HG03521 (cell line): ENCODE measurements around the gene GAS6.

Source experiments
- ATAC-seq: cut with Tn5 transposase; IDR thresholded peaks from one replicate; pipeline ENCODE4 v1.9.1; 2021; ENCODE audit warnings: mild to moderate bottlenecking, moderate library complexity; ENCODE audit not compliant: unreplicated experiment

Gene GAS6

DNA sequence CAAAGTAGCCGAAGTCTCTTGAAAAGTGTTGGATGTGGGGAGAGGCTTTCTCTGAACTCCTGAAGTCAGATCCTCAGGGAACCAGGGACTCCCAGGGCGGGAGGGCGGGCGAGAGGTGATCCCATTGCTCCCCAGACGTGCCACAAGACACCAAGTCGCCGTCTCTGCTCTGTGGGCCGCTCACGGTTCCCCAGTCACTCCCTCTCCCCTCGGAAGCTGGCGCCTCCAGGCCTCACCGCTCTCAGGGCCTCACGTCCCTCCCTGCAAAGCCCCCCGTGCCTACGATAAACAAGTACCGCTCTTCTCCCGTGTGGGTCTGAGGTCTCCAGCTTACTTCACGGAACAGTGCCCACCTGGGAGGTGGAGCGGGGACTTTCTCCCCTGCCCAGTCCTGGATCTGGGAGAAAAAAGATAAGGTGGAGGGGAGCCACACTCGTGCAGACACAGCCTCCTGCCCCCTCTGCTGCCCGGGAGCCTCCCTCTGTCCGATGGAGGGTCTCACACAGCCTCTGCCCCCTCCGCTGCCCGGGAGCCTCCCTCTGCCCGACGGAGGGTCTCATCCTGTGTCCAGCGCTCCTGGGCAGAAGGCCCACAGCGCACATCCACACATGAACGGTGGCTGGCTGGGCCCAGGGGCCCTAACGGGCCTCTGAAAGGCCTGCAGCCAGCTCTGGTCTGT lies 50.7 kb downstream of the GAS6 start:
- ATAC-seq = no peak

GRCh38 chr13:113812178-113813040 lies 51.5 kb downstream of the GAS6 start:
- no peak for ATAC-seq

GRCh38 chr13:113811081-113811928 lies 52.6 kb downstream of the GAS6 start:
- no peak for ATAC-seq

DNA sequence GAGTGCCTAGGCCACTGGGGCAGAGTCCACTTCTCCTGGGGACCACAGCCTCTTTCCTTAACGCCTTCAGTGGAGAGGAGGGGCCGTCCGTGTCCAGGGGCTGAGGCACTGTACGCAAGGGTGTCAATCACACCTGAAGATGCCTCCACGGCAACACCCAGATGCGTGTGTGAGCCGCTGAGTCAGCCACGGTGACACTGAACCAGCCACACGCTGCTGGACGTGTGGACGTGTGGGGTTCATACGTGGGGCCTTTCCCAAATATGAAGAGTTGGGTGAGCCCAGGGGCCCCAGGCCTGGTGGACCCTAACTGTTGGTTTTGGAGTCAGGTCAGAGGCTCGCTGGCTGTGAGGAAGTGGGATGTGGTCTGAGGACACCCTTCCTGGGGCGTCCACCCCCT lies 53.2 kb downstream of the GAS6 start:
- ATAC-seq = no peak

- ATAC-seq = no peak
Measured at GRCh38 chr13:113809934-113810333, 53.9 kb downstream of the GAS6 start.

DNA sequence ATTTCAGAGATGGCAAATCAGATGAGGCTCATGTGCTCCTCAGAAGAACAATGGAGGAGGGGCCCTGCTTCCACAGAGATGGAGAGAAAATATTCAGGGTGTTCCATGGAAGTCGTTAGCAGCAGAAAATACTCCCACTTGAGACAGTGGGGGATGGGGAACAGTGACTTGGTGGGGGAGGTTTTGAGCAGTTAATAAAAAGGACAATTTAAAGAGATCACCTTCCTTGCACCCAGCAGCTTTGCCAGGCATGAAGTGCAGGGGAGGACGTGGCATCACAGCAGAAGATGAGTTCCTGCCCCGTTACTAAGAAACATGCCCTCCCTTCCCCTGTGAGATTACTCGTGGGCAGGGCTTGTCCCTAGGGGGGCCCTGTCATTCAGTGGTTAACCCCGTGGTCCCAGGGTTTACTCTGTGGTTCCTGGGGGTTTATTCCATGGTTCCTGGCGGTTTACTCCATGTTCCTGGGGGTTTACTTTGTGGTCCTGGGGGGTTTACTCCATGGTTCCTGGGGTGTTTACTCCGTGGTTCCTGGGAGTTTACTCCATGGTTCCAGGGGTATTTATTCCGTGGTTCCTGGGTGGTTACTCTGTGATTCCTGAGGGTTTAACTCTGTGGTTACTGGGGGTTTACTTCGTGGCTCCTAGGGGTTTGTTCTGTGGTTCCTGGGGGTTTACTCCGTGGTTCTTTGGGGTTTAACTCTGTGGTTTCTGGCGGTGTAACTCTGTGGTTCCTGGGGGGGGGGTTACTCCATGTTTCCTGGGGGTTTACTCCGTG lies 55.6 kb downstream of the GAS6 start:
- no peak for ATAC-seq

GRCh38 chr13:113806526-113806925 lies 57.4 kb downstream of the GAS6 start:
- ATAC-seq = no peak

DNA sequence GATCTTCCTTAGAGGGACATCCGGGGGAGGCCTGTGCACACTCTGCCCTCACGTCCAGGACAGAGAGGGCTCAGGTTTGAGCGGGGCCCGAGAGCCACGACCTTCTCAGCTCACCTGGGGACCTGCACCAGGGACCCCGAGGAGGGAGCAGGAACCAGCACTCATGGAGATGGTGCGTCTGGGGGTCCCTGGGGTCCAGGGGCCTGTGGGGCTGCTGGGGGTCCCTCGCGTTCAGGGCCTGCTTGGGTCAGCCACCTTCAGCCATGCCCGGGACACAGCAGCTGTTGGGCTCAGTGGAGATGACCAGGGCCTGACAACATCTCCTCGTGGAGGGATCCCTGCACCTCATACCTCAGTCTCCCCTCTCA lies 57.8 kb downstream of the GAS6 start:
- ATAC-seq = no peak

DNA sequence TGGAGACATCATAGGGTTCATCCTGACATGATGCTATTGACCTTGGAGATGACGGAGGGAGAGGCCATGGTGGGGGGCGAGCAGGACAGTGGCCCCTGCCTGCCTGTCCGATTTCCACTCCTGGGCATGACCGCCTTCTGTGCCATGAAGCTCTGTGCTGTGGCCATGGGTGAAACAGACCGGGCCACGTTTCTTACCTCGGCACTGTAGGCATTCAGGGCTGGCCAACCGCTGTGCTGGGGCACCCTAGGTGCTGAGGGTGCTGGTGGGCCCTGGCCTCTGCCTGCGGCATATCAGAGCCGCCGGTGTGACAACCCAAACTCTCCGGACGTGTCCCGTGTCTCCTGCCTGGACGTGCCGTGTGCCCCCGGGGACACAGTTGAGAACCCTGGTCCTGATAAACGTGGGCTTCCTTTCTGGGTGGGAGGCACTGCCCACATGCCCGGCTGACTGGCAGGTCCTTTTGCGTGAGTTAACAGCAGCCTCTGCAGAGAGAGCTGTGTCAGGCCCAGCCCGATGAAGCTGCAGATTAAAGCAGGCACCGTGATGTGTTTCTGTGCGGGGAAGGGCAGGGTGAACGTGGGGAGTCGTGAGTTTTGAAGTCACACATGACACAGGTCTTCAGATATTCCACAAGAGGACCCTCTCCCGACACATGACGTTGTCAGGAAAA lies 58.3 kb downstream of the GAS6 start:
- no peak for ATAC-seq

- ATAC-seq = no peak
Measured at GRCh38 chr13:113804703-113805430, 59.0 kb downstream of the GAS6 start.

- no peak for ATAC-seq
Measured at GRCh38 chr13:113804017-113804702, 59.7 kb downstream of the GAS6 start.

- ATAC-seq = no peak
Measured at GRCh38 chr13:113803409-113804016, 60.4 kb downstream of the GAS6 start.

DNA sequence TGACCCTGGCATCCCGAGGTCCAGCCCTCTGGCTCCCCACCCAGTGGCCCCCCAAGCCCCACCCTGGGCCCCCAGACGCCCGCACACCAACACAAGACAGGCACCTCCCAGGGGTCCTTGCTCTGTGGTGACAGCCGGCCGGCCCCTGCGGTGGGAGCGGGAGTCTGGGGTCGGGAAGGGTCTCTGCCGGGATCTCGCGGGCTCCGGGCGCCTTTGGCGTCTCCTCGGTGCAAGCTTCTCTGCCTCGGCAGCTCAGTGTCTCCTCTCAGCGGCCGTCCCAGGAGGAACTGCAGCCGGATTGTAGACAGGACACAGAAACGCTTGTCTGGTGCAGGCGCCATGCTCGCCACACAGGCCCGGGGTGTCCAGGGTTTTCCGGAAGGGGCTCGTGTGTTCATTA lies 61.1 kb downstream of the GAS6 start:
- no peak for ATAC-seq

GRCh38 chr13:113802090-113802531 lies 61.8 kb downstream of the GAS6 start:
- ATAC-seq = no peak

- ATAC-seq = no peak
Measured at GRCh38 chr13:113801289-113801961, 62.5 kb downstream of the GAS6 start.

DNA sequence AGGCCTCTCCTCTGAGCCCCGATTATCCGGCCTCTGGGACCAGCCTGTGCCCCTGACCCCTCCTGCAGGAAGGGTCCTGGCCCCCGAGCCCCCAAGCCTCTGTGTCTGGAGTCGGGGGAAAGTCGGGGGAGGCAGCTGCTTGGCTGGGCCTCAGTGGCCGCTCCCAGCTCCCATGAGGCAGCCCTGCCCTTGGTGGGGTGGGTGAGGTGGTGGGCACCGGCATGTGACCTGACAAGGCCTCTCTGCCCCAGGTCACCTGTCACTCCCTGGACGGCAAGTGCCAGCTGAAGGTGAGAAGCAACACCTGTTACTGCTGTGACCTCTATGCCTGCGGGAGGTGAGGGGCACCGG lies 63.3 kb downstream of the GAS6 start:
- ATAC-seq = no peak

- no peak for ATAC-seq
Measured at GRCh38 chr13:113798200-113798811, 65.6 kb downstream of the GAS6 start.
